GM12873 (cell line): ENCODE data around the gene PLXDC1.

ENCODE experiments used
- TF ChIP-seq, protein P1 (sequence below): IDR thresholded peaks from 2 replicates; pipeline ENCODE4 v1.5.1; 2012; ENCODE audit warnings: low read depth, mild to moderate bottlenecking, moderate library complexity, low read length, control low read depth; ENCODE audit not compliant: insufficient read depth; ENCODE audit errors: missing control alignments

PLXDC1 gene

DNA sequence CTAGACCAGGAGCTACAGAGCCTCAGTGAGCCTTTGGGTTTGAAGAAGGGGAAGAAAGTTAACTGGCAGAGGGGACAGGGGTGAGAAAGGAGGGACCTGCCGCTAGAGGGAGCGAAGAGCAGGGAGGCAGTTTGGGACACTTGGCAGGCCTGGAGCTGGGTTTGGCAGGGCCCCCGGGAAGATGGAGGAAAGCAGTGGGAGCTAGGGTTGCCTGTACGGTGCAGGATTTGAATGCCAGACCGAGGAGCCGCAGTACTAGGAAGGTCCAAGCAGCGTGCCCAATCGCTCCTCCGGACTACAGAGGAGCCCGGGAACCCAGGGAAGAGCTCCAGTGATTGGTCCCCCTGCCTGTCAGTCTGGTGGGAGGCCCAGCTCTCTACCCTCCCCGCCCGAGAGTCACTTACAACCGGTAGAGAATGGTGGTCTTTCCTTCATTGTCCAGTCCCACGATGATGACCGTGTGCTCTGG, 13.3 kb upstream of the PLXDC1 start:
- TF ChIP-seq, protein P1, sequence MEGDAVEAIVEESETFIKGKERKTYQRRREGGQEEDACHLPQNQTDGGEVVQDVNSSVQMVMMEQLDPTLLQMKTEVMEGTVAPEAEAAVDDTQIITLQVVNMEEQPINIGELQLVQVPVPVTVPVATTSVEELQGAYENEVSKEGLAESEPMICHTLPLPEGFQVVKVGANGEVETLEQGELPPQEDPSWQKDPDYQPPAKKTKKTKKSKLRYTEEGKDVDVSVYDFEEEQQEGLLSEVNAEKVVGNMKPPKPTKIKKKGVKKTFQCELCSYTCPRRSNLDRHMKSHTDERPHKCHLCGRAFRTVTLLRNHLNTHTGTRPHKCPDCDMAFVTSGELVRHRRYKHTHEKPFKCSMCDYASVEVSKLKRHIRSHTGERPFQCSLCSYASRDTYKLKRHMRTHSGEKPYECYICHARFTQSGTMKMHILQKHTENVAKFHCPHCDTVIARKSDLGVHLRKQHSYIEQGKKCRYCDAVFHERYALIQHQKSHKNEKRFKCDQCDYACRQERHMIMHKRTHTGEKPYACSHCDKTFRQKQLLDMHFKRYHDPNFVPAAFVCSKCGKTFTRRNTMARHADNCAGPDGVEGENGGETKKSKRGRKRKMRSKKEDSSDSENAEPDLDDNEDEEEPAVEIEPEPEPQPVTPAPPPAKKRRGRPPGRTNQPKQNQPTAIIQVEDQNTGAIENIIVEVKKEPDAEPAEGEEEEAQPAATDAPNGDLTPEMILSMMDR: peak; percentile 97

DNA sequence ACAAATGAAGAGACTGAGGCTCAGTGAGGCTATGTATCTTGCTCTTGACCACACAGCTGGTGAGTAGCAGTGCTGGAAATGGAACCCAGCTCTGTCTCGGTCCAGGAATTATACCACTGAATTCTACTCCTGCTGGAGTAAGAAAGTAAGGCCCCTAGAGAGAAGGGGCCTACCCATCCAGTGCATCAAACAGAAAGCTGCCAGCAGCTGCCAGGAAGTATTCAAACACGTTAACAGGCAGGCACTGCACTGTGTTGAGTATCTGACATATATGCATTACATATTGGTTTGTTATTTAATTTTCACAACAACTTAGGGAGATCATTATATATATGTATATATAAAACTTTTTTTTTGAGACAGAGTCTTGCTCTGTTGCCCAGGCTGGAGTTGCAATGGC, 10.5 kb upstream of the PLXDC1 start:
- TF ChIP-seq, protein P1: no peak

DNA sequence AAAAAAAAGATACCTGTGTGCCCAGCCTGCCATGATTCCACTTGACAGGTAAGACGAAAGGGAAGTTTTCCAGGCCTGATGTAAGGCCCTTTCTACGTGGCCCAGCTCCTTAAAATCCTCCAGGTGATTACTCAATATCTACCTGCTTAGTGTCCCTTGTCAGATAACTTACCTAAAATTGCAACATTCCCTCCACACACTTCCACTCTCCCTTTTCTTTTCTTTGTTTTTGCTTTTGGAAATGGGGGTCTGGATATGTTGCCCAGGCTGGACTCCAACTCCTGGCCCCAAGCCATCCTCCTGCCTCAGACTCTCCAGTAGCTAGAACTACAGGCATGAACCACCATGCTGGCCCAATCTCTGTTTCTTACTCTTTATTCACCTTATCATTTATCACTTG, 7.2 kb upstream of the PLXDC1 start:
- TF ChIP-seq, protein P1: no peak

DNA sequence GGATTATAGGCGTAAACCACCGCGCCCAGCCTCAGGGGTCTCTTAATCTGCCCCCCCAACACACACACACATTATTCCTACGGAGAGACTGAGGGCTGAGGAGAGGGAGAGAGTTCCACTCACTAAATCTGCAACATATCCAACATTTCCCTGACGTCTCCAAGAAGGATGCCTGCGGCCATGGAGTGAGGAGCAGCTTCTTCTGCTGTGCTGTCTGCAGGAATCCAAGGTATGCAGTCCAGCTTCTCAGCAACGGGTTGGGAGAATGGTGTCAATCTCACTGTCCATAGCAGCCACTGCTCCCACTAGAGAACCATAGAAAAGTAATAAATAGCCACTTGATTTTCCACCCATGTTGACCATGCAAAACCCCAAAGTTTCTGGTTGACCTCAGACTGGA, 5.1 kb upstream of the PLXDC1 start:
- TF ChIP-seq, protein P1: no peak

DNA sequence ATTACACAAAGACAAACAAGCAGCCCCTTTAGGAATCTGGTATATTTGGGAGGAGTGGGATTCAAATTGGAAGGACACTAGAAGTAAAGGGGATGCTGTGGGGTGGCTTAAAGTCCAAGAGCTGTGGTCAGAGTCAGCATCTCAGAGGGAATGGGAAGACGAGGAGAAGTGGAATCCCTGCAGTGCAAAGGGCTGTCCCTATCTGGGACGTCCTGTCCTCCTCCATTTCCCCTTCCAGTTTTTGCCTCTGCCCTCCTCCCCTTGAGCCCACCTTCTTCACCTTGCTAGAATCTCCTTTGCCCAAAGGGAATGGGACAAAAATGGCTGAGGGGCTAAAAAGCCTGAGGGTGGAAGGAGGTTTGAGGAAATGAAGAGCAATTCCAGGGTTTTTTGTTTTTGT, 4.2 kb upstream of the PLXDC1 start:
- TF ChIP-seq, protein P1: no peak

DNA sequence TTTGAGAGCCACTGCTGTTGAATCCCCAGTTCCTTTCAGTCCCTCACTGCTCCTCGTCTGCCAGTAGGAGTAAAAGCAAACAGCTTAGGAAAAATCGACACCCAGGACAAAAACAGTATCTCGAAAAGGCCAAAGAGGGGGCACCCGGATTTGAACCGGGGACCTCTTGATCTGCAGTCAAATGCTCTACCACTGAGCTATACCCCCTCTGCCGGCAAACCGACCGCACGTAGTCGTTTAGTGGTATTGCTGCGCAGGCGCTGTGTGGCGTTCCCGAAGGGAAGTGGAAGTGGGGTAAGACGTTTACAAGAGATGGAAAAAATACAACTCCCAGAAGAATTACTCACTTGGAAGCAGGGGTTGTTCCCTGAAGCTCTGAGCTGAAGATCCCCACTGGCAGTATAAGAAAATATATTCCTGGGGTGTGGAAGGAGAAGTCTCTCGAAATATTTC, 2.2 kb upstream of the PLXDC1 start:
- TF ChIP-seq, protein P1: no peak

DNA sequence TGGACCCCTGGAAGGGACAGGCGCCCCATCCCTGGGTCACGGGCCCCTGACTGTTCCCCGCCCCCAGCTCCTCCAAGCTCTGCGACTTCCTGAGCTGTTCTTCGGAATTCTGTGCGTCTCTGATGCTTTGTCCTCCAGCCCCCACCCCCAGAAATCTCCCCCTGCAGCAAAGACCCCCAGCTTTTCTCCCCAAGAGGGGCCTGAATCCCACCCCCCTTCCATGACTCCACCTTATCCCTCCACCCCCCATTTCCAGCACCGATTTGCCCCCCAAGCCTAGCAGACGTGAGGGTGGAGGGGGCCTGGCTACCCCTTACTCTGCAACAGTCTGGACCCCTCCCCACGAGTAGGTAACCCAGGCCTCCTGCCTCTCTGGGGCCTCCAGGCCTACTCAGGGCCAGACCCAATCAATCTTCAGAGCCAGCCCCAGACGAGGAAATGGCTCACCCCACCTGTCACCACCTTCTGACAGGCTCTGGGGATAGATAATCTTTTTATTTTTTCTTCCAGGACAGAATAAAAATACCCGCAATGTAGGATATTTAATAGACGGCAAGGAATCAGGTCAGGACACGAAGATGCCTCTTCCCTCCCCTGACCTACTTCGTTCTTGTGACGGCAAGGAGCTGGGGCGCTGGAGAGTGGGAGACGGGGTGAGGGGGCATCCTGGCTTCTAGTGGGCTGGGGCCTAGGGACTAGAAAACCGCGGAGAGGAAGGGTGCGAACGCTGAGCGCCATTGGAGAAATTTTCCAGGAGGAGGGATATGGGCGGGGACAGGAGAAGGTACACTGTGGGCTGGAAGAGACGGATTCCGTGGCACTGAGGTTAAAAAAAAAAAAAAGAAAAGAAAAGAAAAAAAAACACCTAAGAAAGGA, 744 bp upstream of the PLXDC1 start:
- TF ChIP-seq, protein P1: no peak
